ENCODE measurements around the gene IL10.

DNA sequence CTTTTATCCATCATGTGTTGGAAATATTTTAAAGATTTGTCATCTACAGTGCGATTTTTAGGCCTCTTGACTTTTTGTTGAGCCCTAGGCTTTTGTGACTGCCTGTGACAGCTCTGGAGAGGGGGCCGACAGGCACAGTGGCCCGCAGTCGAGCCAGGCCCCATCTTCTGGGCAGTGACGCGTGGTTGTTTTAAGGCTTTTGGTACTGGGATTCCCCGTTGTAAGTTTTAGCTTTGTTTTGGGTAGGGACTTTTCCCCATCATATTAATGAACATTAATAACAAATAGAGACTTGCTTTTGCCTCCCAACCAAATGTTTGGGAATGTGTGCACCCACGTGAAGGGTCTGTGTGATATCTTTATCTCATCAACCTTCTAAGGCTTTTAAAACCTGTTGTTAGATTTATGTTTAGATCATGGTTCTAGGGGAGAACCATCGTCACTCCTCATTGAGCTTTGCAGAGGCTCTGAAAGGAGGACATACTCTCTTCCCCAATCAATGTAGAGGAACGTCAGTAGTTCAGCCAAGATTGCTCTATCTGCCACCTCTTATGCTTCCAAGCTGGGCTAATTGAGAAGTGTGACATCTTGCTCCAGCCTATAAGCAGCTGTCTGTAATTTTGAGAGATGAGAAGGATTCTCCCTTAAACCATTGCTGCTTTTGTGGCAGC is 53.0 kb downstream of the IL10 start:
- TF ChIP-seq, protein P1, sequence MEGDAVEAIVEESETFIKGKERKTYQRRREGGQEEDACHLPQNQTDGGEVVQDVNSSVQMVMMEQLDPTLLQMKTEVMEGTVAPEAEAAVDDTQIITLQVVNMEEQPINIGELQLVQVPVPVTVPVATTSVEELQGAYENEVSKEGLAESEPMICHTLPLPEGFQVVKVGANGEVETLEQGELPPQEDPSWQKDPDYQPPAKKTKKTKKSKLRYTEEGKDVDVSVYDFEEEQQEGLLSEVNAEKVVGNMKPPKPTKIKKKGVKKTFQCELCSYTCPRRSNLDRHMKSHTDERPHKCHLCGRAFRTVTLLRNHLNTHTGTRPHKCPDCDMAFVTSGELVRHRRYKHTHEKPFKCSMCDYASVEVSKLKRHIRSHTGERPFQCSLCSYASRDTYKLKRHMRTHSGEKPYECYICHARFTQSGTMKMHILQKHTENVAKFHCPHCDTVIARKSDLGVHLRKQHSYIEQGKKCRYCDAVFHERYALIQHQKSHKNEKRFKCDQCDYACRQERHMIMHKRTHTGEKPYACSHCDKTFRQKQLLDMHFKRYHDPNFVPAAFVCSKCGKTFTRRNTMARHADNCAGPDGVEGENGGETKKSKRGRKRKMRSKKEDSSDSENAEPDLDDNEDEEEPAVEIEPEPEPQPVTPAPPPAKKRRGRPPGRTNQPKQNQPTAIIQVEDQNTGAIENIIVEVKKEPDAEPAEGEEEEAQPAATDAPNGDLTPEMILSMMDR (IDR thresholded peaks at IDR 0.05): no peak
- no peak for TF ChIP-seq POLR2A (IDR thresholded peaks at IDR 0.05)
- no peak for TF ChIP-seq EP300 (IDR thresholded peaks at IDR 0.05)
- TF ChIP-seq POLR2AphosphoS5 (IDR thresholded peaks at IDR 0.05): no peak

Data from sigmoid colon (tissue), 4 donors.